GM12878 (cell line): ENCODE results near the gene PPP6R1. TPM values are rescaled to one million over a fixed set of nuclear protein-coding genes. Genes with fewer than 3 reads are reported as not detected.

Experiments
- BCL11A ChIP-seq: IDR thresholded peaks from 2 replicates; pipeline ENCODE4 v1.6.1; 2011; ENCODE audit warnings: low read depth, low read length
- CREB1 ChIP-seq: IDR thresholded peaks from 2 replicates; pipeline ENCODE4 v1.6.1; 2012; ENCODE audit warnings: low read depth, mild to moderate bottlenecking, inconsistent platforms
- FOXM1 ChIP-seq: IDR thresholded peaks from 2 replicates; pipeline ENCODE4 v1.6.1; 2012; ENCODE audit warnings: low read depth, mild to moderate bottlenecking, inconsistent platforms, low read length, moderate library complexity
- GABPA ChIP-seq: IDR thresholded peaks from 2 replicates; pipeline ENCODE4 v1.6.1; 2014; ENCODE audit warnings: antibody characterized with exemption, low read depth, mild to moderate bottlenecking, inconsistent platforms
- IKZF1 ChIP-seq: fragments of 450-650 bp; conservative IDR thresholded peaks from 2 replicates; pipeline ENCODE4 v1.6.1; 2017; ENCODE audit warnings: antibody characterized with exemption, mild to moderate bottlenecking
- IRF4 ChIP-seq: IDR thresholded peaks from 2 replicates; pipeline ENCODE4 v1.6.1; 2011; ENCODE audit warnings: low read depth, low read length
- KLF5 ChIP-seq: fragments of 450-650 bp; IDR thresholded peaks from 2 replicates; pipeline ENCODE4 v1.6.1; 2014; ENCODE audit warnings: mild to moderate bottlenecking; ENCODE audit not compliant: partially characterized antibody
- NR2C1 ChIP-seq: fragments of 450-650 bp; IDR thresholded peaks from 2 replicates; pipeline ENCODE4 v1.6.1; 2017; ENCODE audit warnings: antibody characterized with exemption, mild to moderate bottlenecking, moderate library complexity
- POLR2AphosphoS5 ChIP-seq: IDR thresholded peaks from 2 replicates; pipeline ENCODE4 v1.6.1; 2011; ENCODE audit warnings: mild to moderate bottlenecking, low read length, inconsistent platforms
- SIX5 ChIP-seq: IDR thresholded peaks from 2 replicates; pipeline ENCODE4 v1.6.1; 2011; ENCODE audit warnings: mild to moderate bottlenecking, low read depth, low read length, moderate library complexity; ENCODE audit not compliant: severe bottlenecking
- SMAD1 ChIP-seq: fragments of 450-650 bp; IDR thresholded peaks from 2 replicates; pipeline ENCODE4 v1.6.1; 2018; ENCODE audit warnings: mild to moderate bottlenecking, low read depth; ENCODE audit not compliant: partially characterized antibody
- SMAD5 ChIP-seq: IDR thresholded peaks from 2 replicates; pipeline ENCODE4 v1.6.1; 2016; ENCODE audit warnings: antibody characterized with exemption, low read depth
- YBX1 ChIP-seq: fragments of 450-650 bp; IDR thresholded peaks from 2 replicates; pipeline ENCODE4 v1.6.1; 2016; ENCODE audit warnings: antibody characterized with exemption
- YY1 ChIP-seq: IDR thresholded peaks from 2 replicates; pipeline ENCODE4 v1.6.1; 2011; ENCODE audit warnings: low read depth, mild to moderate bottlenecking, low read length
- ZNF274 ChIP-seq: IDR thresholded peaks from one replicate; pipeline ENCODE4 v1.8.0; 2011; ENCODE audit not compliant: insufficient read length, insufficient read depth
- polyA plus RNA-seq, 11 experiments: library from polyadenylated mRNA; depleted of rRNA in 4 of 11; unstranded in 6 of 11; stranded (reverse) in 5 of 11; fragments of >200 nt; fragmentation: Nextera tagmentation in 4 of 11; fragmentation: Illumina TruSeq in 1 of 11; extraction: Ambion mirVana in 4 of 11; extraction: Trizol in 1 of 11; gene quantifications; 1 replicate in 1 of 11; 2 replicates in 10 of 11; pipeline versions ENCODE4 v1.2.1 to v1.2.3, GENCODE V29; 2011 to 2016; ENCODE audit warnings: inconsistent platforms in 2 of 11, missing spikeins in 2 of 11, low read depth in 1 of 11
- total RNA-seq, 4 experiments: library from RNA; depleted of rRNA in 3 of 4; stranded (reverse); fragments of >200 nt in 3 of 4; fragmentation: Illumina TruSeq in 1 of 4; extraction: Trizol in 1 of 4; gene quantifications; 2 replicates each; pipeline versions ENCODE4 v1.2.1 to v1.2.3, GENCODE V29; 2013 to 2021
- TF ChIP-seq, protein P1 (sequence below): fragments of 450-650 bp; IDR thresholded peaks from 2 replicates; pipeline ENCODE4 v1.6.1; 2017; ENCODE audit warnings: borderline replicate concordance
- TF ChIP-seq, protein P2 (sequence below): IDR thresholded peaks from 2 replicates; pipeline ENCODE4 v1.6.1; 2012; ENCODE audit warnings: low read depth, low read length, improper control_type of control experiment
- TF ChIP-seq, protein P3 (sequence below): fragments of 450-650 bp; IDR thresholded peaks from 2 replicates; pipeline ENCODE4 v1.6.1; 2017; ENCODE audit warnings: mild to moderate bottlenecking, moderate library complexity
- TF ChIP-seq, protein P4 (sequence below): IDR thresholded peaks from 2 replicates; pipeline ENCODE4 v1.6.1; 2012; ENCODE audit warnings: mild to moderate bottlenecking, low read depth, low read length
- TF ChIP-seq, protein P5 (sequence below): IDR thresholded peaks from 2 replicates; pipeline ENCODE4 v1.6.1; 2011; ENCODE audit warnings: low read depth, low read length, improper control_type of control experiment, borderline replicate concordance

Gene PPP6R1
- total and polyA plus RNA-seq, 10 of the 15 experiments (the other 5 are each of a cell fraction or from before 2014, with no cell fraction given): 0.80 to 173 (median 63.7) TPM

DNA sequence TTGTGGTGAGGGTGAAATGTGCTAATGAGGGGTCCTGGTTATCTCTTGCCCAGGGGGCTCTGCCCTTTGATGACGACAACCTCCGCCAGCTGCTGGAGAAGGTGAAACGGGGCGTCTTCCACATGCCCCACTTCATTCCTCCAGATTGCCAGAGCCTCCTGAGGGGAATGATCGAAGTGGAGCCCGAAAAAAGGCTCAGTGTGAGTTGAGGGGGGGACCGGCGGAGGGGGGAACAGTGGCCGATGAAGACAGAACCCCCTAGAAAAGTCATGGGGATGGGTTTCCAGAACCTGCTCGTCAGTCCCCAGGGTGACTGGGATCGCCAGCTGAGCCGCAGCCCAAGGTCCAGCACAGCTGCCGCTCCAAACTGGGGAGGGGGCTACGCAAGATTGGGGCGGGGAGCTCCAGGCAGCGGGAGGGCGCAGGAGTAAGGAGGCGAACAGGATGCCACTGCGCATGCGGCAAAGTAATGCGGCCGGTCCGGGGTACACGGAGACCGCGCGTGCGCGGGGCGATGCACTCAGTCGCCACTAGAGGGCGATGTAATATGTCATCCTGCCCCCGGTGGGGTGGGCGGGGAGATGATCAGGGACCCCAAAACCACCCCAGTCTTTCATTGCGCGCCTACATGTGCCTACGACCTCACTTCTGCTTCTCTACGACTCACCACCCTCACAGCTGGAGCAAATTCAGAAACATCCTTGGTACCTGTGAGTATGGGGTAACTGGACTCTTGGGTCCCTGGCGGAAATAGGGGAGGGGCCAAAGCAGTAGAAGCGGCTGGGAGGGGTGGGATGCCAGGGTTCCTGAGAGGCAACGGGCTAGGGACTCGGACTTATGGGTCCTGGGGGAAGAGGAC lies 42.9 kb upstream of the PPP6R1 start (continued):
- TF ChIP-seq FOXM1 (no peak), BCL11A (no peak), SMAD5 (no peak), ZNF274 (no peak), YBX1 (no peak), NR2C1 (no peak), KLF5 (no peak), POLR2AphosphoS5 (peak; percentile 28; the same call in 1 of the 2 replicates), YY1 (no peak), CREB1 (no peak), SMAD1 (no peak), GABPA (no peak), SIX5 (no peak), IRF4 (no peak), IKZF1 (peak; percentile 84)
- TF ChIP-seq, protein P1, sequence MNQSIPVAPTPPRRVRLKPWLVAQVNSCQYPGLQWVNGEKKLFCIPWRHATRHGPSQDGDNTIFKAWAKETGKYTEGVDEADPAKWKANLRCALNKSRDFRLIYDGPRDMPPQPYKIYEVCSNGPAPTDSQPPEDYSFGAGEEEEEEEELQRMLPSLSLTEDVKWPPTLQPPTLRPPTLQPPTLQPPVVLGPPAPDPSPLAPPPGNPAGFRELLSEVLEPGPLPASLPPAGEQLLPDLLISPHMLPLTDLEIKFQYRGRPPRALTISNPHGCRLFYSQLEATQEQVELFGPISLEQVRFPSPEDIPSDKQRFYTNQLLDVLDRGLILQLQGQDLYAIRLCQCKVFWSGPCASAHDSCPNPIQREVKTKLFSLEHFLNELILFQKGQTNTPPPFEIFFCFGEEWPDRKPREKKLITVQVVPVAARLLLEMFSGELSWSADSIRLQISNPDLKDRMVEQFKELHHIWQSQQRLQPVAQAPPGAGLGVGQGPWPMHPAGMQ: no peak
- TF ChIP-seq, protein P2, sequence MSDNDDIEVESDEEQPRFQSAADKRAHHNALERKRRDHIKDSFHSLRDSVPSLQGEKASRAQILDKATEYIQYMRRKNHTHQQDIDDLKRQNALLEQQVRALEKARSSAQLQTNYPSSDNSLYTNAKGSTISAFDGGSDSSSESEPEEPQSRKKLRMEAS: no peak
- TF ChIP-seq, protein P3, sequence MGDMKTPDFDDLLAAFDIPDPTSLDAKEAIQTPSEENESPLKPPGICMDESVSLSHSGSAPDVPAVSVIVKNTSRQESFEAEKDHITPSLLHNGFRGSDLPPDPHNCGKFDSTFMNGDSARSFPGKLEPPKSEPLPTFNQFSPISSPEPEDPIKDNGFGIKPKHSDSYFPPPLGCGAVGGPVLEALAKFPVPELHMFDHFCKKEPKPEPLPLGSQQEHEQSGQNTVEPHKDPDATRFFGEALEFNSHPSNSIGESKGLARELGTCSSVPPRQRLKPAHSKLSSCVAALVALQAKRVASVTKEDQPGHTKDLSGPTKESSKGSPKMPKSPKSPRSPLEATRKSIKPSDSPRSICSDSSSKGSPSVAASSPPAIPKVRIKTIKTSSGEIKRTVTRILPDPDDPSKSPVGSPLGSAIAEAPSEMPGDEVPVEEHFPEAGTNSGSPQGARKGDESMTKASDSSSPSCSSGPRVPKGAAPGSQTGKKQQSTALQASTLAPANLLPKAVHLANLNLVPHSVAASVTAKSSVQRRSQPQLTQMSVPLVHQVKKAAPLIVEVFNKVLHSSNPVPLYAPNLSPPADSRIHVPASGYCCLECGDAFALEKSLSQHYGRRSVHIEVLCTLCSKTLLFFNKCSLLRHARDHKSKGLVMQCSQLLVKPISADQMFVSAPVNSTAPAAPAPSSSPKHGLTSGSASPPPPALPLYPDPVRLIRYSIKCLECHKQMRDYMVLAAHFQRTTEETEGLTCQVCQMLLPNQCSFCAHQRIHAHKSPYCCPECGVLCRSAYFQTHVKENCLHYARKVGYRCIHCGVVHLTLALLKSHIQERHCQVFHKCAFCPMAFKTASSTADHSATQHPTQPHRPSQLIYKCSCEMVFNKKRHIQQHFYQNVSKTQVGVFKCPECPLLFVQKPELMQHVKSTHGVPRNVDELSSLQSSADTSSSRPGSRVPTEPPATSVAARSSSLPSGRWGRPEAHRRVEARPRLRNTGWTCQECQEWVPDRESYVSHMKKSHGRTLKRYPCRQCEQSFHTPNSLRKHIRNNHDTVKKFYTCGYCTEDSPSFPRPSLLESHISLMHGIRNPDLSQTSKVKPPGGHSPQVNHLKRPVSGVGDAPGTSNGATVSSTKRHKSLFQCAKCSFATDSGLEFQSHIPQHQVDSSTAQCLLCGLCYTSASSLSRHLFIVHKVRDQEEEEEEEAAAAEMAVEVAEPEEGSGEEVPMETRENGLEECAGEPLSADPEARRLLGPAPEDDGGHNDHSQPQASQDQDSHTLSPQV: no peak
- TF ChIP-seq, protein P4, sequence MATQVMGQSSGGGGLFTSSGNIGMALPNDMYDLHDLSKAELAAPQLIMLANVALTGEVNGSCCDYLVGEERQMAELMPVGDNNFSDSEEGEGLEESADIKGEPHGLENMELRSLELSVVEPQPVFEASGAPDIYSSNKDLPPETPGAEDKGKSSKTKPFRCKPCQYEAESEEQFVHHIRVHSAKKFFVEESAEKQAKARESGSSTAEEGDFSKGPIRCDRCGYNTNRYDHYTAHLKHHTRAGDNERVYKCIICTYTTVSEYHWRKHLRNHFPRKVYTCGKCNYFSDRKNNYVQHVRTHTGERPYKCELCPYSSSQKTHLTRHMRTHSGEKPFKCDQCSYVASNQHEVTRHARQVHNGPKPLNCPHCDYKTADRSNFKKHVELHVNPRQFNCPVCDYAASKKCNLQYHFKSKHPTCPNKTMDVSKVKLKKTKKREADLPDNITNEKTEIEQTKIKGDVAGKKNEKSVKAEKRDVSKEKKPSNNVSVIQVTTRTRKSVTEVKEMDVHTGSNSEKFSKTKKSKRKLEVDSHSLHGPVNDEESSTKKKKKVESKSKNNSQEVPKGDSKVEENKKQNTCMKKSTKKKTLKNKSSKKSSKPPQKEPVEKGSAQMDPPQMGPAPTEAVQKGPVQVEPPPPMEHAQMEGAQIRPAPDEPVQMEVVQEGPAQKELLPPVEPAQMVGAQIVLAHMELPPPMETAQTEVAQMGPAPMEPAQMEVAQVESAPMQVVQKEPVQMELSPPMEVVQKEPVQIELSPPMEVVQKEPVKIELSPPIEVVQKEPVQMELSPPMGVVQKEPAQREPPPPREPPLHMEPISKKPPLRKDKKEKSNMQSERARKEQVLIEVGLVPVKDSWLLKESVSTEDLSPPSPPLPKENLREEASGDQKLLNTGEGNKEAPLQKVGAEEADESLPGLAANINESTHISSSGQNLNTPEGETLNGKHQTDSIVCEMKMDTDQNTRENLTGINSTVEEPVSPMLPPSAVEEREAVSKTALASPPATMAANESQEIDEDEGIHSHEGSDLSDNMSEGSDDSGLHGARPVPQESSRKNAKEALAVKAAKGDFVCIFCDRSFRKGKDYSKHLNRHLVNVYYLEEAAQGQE: no peak
- TF ChIP-seq, protein P5, sequence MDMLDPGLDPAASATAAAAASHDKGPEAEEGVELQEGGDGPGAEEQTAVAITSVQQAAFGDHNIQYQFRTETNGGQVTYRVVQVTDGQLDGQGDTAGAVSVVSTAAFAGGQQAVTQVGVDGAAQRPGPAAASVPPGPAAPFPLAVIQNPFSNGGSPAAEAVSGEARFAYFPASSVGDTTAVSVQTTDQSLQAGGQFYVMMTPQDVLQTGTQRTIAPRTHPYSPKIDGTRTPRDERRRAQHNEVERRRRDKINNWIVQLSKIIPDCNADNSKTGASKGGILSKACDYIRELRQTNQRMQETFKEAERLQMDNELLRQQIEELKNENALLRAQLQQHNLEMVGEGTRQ: no peak
